HAP-1 (cell line): ENCODE data around the gene GPR151.
"Not testable (repeated sequence)": the region's sequence is repeated elsewhere in the genome, so short reads cannot be mapped to it uniquely, and the experiment has no call there.

ENCODE experiments used
- DNase-seq, 2 experiments: peaks; one replicate each; pipeline ENCODE4 v3.0.0-alpha.2; 2016 to 2020; ENCODE audit warnings: low spot score in 2 of 2
- H3K27me3 ChIP-seq: fragments of 250-450 bp; sonication (Bioruptor Pico); 2 replicates; pipeline ENCODE4 v1.5.1; 2020; ENCODE audit warnings: low read depth, mild to moderate bottlenecking, moderate library complexity
- H3K36me3 ChIP-seq: fragments of 250-450 bp; sonication (Bioruptor Pico); replicated peaks from 2 replicates; pipeline ENCODE4 v1.5.1; 2020; ENCODE audit warnings: mild to moderate bottlenecking
- H3K4me1 ChIP-seq: fragments of 250-450 bp; sonication (Bioruptor Pico); 2 replicates; pipeline ENCODE4 v1.5.1; 2020; ENCODE audit warnings: mild to moderate bottlenecking
- H3K4me3 ChIP-seq: fragments of 250-450 bp; sonication (Bioruptor Pico); 2 replicates; pipeline ENCODE4 v1.5.1; 2020; ENCODE audit warnings: mild to moderate bottlenecking, moderate library complexity
- H3K9me3 ChIP-seq: fragments of 250-450 bp; sonication (Bioruptor Pico); 2 replicates; pipeline ENCODE4 v1.5.1; 2020; ENCODE audit warnings: mild to moderate bottlenecking, moderate library complexity
- in situ Hi-C: fragments of 300-500 bp; cut with MboI; formaldehyde crosslinking; loops from 3 replicates; pipeline ENCODE4 v1.14.3; 2020; ENCODE audit warnings: low sequenced_read_pairs, inconsistent platforms, mixed read lengths

Gene GPR151

GRCh38 chr5:146516151-146516475 is at the start of gene GPR151:
Gene GPR151 (minus strand): TSS chr5:146516190. CDS start chr5:146516113, 77 bp downstream.
- H3K4me1 ChIP-seq, result peaks cover 8% of the 10 kb centered on the region
- no peak for DNase-seq
- in situ Hi-C loops, result no loop called here
- H3K9me3 ChIP-seq, result no peaks in the 10 kb centered on the region
- no peak within 1 kb of the TSS for H3K4me3 ChIP-seq
- no peaks in the 10 kb centered on the region for H3K27me3 ChIP-seq
- peaks cover 15% of the 10 kb centered on the region for H3K36me3 ChIP-seq

GRCh38 chr5:146564007-146564762 is 48.2 kb upstream of the GPR151 start:
- no peak for DNase-seq
- peaks cover 12% of the 10 kb centered on the region for H3K4me1 ChIP-seq
- no peak overlapping the region for H3K4me3 ChIP-seq
- in situ Hi-C loops, result no loop called here
- no peaks in the 10 kb centered on the region for H3K9me3 ChIP-seq
- no peaks in the 10 kb centered on the region for H3K27me3 ChIP-seq
- H3K36me3 ChIP-seq, result no peaks in the 10 kb centered on the region

- H3K36me3 ChIP-seq, result no peaks in the 10 kb centered on the region
- no peak for DNase-seq
- H3K9me3 ChIP-seq, result no peaks in the 10 kb centered on the region
- in situ Hi-C loops, result no loop called here
- H3K27me3 ChIP-seq, result no peaks in the 10 kb centered on the region
- H3K4me3 ChIP-seq, result no peak overlapping the region
- peaks cover 12% of the 10 kb centered on the region for H3K4me1 ChIP-seq
Observed at GRCh38 chr5:146562461-146562860, 46.5 kb upstream of the GPR151 start.

GRCh38 chr5:146561711-146562110 is 45.7 kb upstream of the GPR151 start:
- H3K27me3 ChIP-seq, result no peaks in the 10 kb centered on the region
- in situ Hi-C loops, result no loop called here
- H3K4me3 ChIP-seq, result no peak overlapping the region
- no peak for DNase-seq
- peaks cover 12% of the 10 kb centered on the region for H3K4me1 ChIP-seq
- no peaks in the 10 kb centered on the region for H3K9me3 ChIP-seq
- H3K36me3 ChIP-seq, result no peaks in the 10 kb centered on the region

- no peaks in the 10 kb centered on the region for H3K36me3 ChIP-seq
- no peak for DNase-seq
- H3K27me3 ChIP-seq, result no peaks in the 10 kb centered on the region
- in situ Hi-C loops, result no loop called here
- H3K4me3 ChIP-seq, result no peak overlapping the region
- no peaks in the 10 kb centered on the region for H3K9me3 ChIP-seq
- H3K4me1 ChIP-seq, result peaks cover 8% of the 10 kb centered on the region; the same call in 1 of the 2 replicates
Observed at GRCh38 chr5:146560205-146560812, 44.3 kb upstream of the GPR151 start.

GRCh38 chr5:146556884-146557283 is 40.9 kb upstream of the GPR151 start:
- in situ Hi-C loops, H3K9me3 ChIP-seq, H3K27me3 ChIP-seq, H3K4me3 ChIP-seq, H3K4me1 ChIP-seq, DNase-seq, H3K36me3 ChIP-seq: not testable (repeated sequence)

- H3K4me3 ChIP-seq, result no peak overlapping the region
- no peaks in the 10 kb centered on the region for H3K9me3 ChIP-seq
- no peaks in the 10 kb centered on the region for H3K36me3 ChIP-seq
- in situ Hi-C loops, result no loop called here
- peak in 1 of 2 experiments; percentile 51 for DNase-seq
- H3K4me1 ChIP-seq, result peaks cover 8% of the 10 kb centered on the region
- peaks cover 8% of the 10 kb centered on the region for H3K27me3 ChIP-seq
Observed at GRCh38 chr5:146553446-146553845, 37.5 kb upstream of the GPR151 start.

- no peak for DNase-seq
- peaks cover 10% of the 10 kb centered on the region for H3K27me3 ChIP-seq
- no peaks in the 10 kb centered on the region for H3K9me3 ChIP-seq
- H3K4me1 ChIP-seq, result peaks cover 8% of the 10 kb centered on the region
- no peak overlapping the region for H3K4me3 ChIP-seq
- in situ Hi-C loops, result loop anchor here (25.0 kb wide), 1 partner anchor 1013 kb away; no protein-coding TSS in a partner anchor
- no peaks in the 10 kb centered on the region for H3K36me3 ChIP-seq
Observed at GRCh38 chr5:146549615-146550014, 33.6 kb upstream of the GPR151 start.

- Histone ChIP-seq H3K9me3 (no peaks in the 10 kb centered on the region), H3K36me3 (no peaks in the 10 kb centered on the region), H3K4me1 (peaks cover 8% of the 10 kb centered on the region), H3K27me3 (peaks cover 10% of the 10 kb centered on the region), H3K4me3 (no peak overlapping the region)
- in situ Hi-C loops, result loop anchor here (25.0 kb wide), 1 partner anchor 1013 kb away; no protein-coding TSS in a partner anchor
- DNase-seq, result no peak
Observed at GRCh38 chr5:146548781-146549449, 32.9 kb upstream of the GPR151 start.

- no peaks in the 10 kb centered on the region for H3K9me3 ChIP-seq
- no peaks in the 10 kb centered on the region for H3K4me1 ChIP-seq
- in situ Hi-C loops, result loop anchor here (25.0 kb wide), 1 partner anchor 1018 kb away; no protein-coding TSS in a partner anchor
- no peak overlapping the region for H3K4me3 ChIP-seq
- H3K27me3 ChIP-seq, result peaks cover 5% of the 10 kb centered on the region
- H3K36me3 ChIP-seq, result no peaks in the 10 kb centered on the region
- DNase-seq, result no peak
Observed at GRCh38 chr5:146544232-146544631, 28.2 kb upstream of the GPR151 start.

- no peak overlapping the region for H3K4me3 ChIP-seq
- H3K9me3 ChIP-seq, result no peaks in the 10 kb centered on the region
- peaks cover 4% of the 10 kb centered on the region; the same call in 1 of the 2 replicates for H3K27me3 ChIP-seq
- H3K36me3 ChIP-seq, result no peaks in the 10 kb centered on the region
- in situ Hi-C loops, result loop anchor here (25.0 kb wide), 1 partner anchor 1020 kb away; no protein-coding TSS in a partner anchor
- DNase-seq, result peak; percentile 70 to 89
- H3K4me1 ChIP-seq, result no peaks in the 10 kb centered on the region
Observed at GRCh38 chr5:146541958-146542849, 26.2 kb upstream of the GPR151 start.

- no peaks in the 10 kb centered on the region for H3K36me3 ChIP-seq
- in situ Hi-C loops, result loop anchor here (25.0 kb wide), 1 partner anchor 1022 kb away; no protein-coding TSS in a partner anchor
- H3K9me3 ChIP-seq, result no peaks in the 10 kb centered on the region
- no peak for DNase-seq
- no peaks in the 10 kb centered on the region for H3K4me1 ChIP-seq
- H3K27me3 ChIP-seq, result no peaks in the 10 kb centered on the region; the same call in 1 of the 2 replicates
- no peak overlapping the region for H3K4me3 ChIP-seq
Observed at GRCh38 chr5:146540414-146540813, 24.4 kb upstream of the GPR151 start.

- H3K4me1 ChIP-seq, result no peaks in the 10 kb centered on the region
- in situ Hi-C loops, result loop anchor here (5.0 to 25.0 kb wide), 3 partner anchors 427 to 1022 kb away; no protein-coding TSS in a partner anchor
- H3K4me3 ChIP-seq, result no peak overlapping the region
- H3K27me3 ChIP-seq, result no peaks in the 10 kb centered on the region
- no peak for DNase-seq
- H3K36me3 ChIP-seq, result no peaks in the 10 kb centered on the region
- no peaks in the 10 kb centered on the region for H3K9me3 ChIP-seq
Observed at GRCh38 chr5:146539973-146540372, 24.0 kb upstream of the GPR151 start.
